HL-60/S4 treated with phorbol 12-myristate 13-acetate at 8.2 ng/mL for 4 days and 3 days (cell line): ENCODE results near the gene PTPRN2.

Source experiments
- in situ Hi-C: fragments of 300-500 bp; cut with MboI; formaldehyde crosslinking; loops from 2 replicates; pipeline ENCODE4 v1.15.0; 2022; ENCODE audit warnings: low sequenced_read_pairs

PTPRN2 gene

GRCh38 chr7:157844141-157844540, 743.5 kb downstream of the PTPRN2 start:
- in situ Hi-C loops = no loop called here

GRCh38 chr7:157843336-157844140, 744.1 kb downstream of the PTPRN2 start:
- in situ Hi-C loops = no loop called here

DNA sequence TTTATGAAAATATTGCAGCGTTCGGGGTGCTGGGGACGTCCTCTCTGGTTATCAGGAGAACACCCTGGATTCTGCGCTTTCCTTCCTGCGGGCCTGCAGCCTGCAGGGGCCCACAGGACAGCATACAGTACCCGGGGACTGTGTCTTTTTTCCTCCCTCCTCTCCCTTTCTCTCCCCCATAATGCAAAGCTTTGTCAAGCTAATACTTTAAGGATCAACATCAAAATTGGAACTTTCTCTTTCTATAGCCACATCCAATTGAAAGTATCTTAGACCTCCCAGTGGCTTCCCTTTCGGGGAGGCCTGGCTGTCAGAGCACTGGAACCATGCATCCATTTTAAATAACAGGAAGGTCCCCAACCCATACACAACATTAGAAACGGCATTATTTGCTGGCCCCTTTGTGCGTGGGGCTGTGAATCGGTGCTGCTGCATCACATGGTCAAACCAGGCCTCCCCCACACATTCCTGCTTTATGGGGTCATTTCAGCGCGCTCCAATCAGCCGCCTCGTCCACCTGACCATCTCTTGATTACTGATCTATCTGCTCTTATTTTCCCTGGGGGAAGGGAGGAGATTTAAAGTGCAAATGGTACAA, 745.8 kb downstream of the PTPRN2 start:
- in situ Hi-C loops = no loop called here

GRCh38 chr7:157840914-157841772, 746.5 kb downstream of the PTPRN2 start:
- in situ Hi-C loops = no loop called here

- in situ Hi-C loops = no loop called here
These were observed 747.3 kb downstream of the PTPRN2 start for GRCh38 chr7:157840174-157840913.

GRCh38 chr7:157839672-157840167, 747.9 kb downstream of the PTPRN2 start:
- in situ Hi-C loops = no loop called here

GRCh38 chr7:157839226-157839625, 748.4 kb downstream of the PTPRN2 start:
- in situ Hi-C loops = no loop called here

- in situ Hi-C loops = no loop called here
These were observed 750.1 kb downstream of the PTPRN2 start for GRCh38 chr7:157837561-157837960.

- in situ Hi-C loops = no loop called here
These were observed 750.6 kb downstream of the PTPRN2 start for GRCh38 chr7:157837047-157837446.

DNA sequence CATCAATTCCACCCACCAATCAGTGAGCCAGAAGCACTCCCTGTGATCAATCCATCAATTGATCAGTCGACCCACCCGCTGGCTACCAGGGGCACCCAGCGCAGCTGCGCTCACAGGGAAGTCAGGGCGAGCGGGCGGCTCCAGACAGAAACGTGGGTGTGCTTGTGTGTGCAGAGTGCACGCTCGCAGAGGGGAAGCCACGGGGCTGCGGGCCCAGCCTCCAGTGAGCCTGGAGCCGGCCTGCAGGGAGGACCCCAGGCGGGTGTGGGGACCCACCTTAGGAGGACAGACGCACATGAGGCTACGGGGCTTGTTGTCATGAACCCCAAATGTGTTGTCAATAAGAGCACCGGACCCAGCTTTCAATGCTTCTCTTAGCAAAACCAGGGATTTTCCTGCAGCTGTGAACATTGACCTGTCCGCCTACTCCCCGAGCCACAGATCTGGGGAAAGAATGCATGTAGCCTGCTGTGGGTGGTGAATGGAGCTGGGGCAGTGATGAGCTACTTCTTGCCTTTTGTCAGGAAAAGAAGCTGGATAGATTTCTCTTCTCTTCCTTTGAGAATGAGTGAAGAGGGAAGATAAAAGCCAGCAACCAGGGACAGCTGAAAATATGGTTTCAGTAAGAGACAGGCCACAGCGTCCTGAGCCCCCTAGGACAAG, 753.0 kb downstream of the PTPRN2 start:
- in situ Hi-C loops = no loop called here

- in situ Hi-C loops = no loop called here
These were observed 754.6 kb downstream of the PTPRN2 start for GRCh38 chr7:157832866-157833607.

DNA sequence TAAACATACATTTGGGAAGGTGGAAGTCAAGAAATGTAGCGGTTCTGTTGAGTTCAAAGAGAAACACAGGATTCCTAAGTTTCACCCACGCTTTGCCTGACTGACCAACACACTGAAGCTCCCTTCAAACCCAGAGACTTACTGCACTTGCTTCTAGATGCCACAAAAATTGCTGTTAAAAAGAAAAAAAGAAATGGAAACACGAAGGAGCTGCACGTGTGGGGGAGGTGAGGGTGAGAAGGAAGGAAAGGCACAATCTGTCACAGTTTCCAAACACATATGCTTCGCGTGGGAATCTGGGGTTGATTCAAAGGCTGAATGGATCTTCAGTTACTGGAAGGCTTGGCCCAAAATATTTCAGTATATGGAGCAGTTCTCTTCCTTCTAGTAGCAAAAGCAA, 755.2 kb downstream of the PTPRN2 start:
- in situ Hi-C loops = no loop called here

GRCh38 chr7:157832006-157832405, 755.6 kb downstream of the PTPRN2 start:
- in situ Hi-C loops = no loop called here

DNA sequence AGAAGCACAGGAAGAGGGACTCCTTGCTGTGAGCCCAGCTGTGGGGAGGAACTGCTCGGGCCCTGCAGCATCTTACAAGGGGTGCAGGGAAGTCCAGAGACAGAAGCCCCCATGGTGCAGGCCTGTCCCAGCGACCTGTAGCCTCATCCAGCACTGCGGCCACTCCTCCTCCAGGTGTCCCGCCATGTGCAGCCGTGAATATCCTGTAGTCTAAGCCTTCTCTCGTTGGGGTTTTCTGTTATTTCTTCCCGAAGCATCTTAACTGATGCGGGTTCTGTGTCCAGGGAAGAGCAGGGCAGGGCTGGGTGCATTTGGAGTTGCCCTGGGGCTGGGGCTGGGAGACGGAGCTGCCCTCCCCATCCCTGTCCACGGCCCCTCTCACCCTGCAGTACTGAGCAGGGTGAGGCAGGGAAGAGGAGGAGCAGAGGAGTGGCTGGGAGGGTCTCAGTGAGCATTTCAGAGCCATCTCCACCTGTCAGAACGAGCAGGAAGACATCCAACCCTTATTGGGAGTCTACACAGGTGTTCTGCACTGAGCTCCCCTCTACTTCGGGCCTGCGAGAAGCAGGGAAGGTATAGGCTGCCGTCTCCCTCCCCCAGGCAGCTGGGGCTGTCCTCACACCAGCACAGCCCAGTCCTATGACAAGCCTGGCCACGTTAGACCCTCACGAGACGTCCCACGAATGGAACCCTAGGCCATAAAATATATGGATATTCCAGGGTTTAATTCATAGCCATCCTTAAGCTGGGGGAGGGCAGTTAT, 756.3 kb downstream of the PTPRN2 start:
- in situ Hi-C loops = no loop called here

- in situ Hi-C loops = no loop called here
These were observed 757.3 kb downstream of the PTPRN2 start for GRCh38 chr7:157830331-157830730.

DNA sequence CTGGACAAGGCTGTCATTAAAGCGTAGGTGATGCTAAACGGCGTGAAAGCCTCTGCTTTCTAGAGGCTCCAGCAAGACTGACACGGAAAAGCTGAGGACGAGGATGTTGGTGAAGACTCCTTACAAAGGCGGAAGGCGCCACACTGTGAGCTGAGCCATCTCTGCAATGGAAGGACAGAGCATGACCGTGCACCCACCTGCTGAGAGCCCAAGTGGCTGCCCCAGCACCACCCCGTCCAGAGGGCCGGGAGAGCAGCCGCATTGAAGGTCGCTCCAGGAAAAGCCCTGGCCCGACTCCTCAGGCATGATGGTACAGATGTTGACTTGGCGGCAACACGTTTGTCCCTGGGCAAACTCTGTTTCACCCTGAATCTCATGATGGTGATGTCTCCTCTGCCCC, 758.1 kb downstream of the PTPRN2 start:
- in situ Hi-C loops = no loop called here

DNA sequence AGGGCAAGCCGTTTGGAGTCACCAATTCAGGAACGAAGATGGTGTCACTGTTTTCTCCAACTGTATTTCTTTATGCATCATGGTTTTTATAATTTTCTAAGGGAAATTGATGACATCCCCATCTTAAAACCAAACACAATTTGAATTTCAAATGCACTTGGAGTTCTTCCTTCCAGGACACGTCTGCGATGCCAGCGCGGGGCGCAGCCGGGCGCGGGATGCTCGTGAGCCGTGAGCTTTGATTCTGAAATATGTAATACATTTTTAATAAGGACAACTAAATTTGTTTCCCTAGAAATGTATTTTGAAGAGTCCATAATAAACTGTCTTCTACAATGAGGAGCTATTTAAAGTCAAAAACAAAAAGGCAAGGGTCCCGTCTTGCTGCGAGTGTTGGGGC, 758.7 kb downstream of the PTPRN2 start:
- in situ Hi-C loops = no loop called here

- in situ Hi-C loops = no loop called here
These were observed 759.4 kb downstream of the PTPRN2 start for GRCh38 chr7:157828190-157828589.

DNA sequence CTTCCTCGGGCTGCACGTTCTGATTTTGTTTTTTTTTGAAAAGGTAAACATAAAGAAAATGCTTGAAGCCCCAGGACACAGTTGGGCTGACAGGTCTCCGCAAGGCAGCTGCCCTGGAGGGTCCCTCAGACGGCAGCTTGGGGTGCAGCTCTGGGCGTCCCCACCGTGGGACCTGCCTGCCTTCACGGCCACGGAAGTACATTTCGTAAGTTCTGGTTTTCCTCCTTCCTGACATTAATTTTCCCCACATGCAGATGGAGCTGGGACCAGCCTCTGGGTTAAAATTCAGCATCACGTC, 759.8 kb downstream of the PTPRN2 start:
- in situ Hi-C loops = no loop called here
